SK-N-SH (cell line): ENCODE results near the gene PLCL2. TPM values are rescaled to one million over a fixed set of nuclear protein-coding genes. Genes with fewer than 3 reads are reported as not detected.

Experiments
- CTCF ChIA-PET: fragments of 300-600, 350-600 bp; formaldehyde crosslinking; extraction: SDS; loops from one replicate; lab custom pipeline; 2021; lab: Yijun Ruan, JAX
- POLR2A ChIA-PET: fragments of 350-600 bp; sonication (Branson Sonifier 250); formaldehyde crosslinking; extraction: SDS; loops from one replicate; lab custom pipeline; 2020; ENCODE audit warnings: antibody characterized with exemption, inconsistent platforms; lab: Yijun Ruan, JAX
- DNase-seq: peaks from one replicate; pipeline ENCODE4 v3.0.0; 2012
- H2AFZ ChIP-seq: fragments of 200-600 bp; sonication (generic); 2 replicates; pipeline ENCODE4 v1.8.1; 2016; ENCODE audit warnings: antibody characterized with exemption, mild to moderate bottlenecking, low read depth
- H3F3A ChIP-seq: fragments of 200-600 bp; sonication (generic); replicated peaks from 2 replicates; pipeline ENCODE3; 2016; ENCODE audit warnings: antibody characterized with exemption, mild to moderate bottlenecking; ENCODE audit not compliant: insufficient read depth
- H3K27ac ChIP-seq, 2 experiments: fragments of 200-500 bp in 1 of 2; fragments of 200-600 bp in 1 of 2; sonication (Bioruptor generic) in 1 of 2; sonication (generic), shearing (Covaris generic) in 1 of 2; 2 replicates each; pipeline versions ENCODE4 v1.5.1 to v1.6.1; 2014 to 2016; ENCODE audit warnings: low read depth in 2 of 2, inconsistent platforms in 1 of 2, low read length in 1 of 2, mild to moderate bottlenecking in 1 of 2, mixed read lengths in 1 of 2
- H3K27me3 ChIP-seq: fragments of 200-600 bp; sonication (generic), shearing (Covaris generic); 2 replicates; pipeline ENCODE4 v1.6.1; 2016; ENCODE audit warnings: mixed run types; ENCODE audit not compliant: insufficient read depth
- H3K36me3 ChIP-seq, 2 experiments: fragments of 200-500 bp in 1 of 2; fragments of 200-600 bp in 1 of 2; sonication (Bioruptor generic) in 1 of 2; sonication (generic) in 1 of 2; replicated peaks in 1 of 2; 2 replicates each; pipeline versions ENCODE3 to v1.5.1; 2014 to 2016; ENCODE audit warnings: low read length in 1 of 2, mild to moderate bottlenecking in 1 of 2; ENCODE audit not compliant: insufficient read depth in 2 of 2, control insufficient read depth in 1 of 2
- H3K4me1 ChIP-seq, 2 experiments: fragments of 200-500 bp in 1 of 2; fragments of 200-600 bp in 1 of 2; sonication (Bioruptor generic) in 1 of 2; sonication (generic), shearing (Covaris generic) in 1 of 2; 2 replicates each; pipeline versions ENCODE4 v1.5.1 to v1.6.1; 2014 to 2016; ENCODE audit warnings: low read depth in 1 of 2, low read length in 1 of 2, mixed run types in 1 of 2; ENCODE audit not compliant: insufficient read depth in 2 of 2, control insufficient read depth in 1 of 2
- H3K4me2 ChIP-seq: fragments of 200-600 bp; sonication (generic), shearing (Covaris generic); 2 replicates; pipeline ENCODE4 v1.6.1; 2017; ENCODE audit warnings: mixed run types
- H3K4me3 ChIP-seq, 2 experiments: fragments of 200-500 bp in 1 of 2; fragments of 200-600 bp in 1 of 2; sonication (Bioruptor generic) in 1 of 2; sonication (generic), shearing (Covaris generic) in 1 of 2; 2 replicates each; pipeline versions ENCODE4 v1.5.1 to v1.8.1; 2014 to 2016; ENCODE audit warnings: low read depth in 2 of 2, inconsistent platforms in 1 of 2, low read length in 1 of 2, mild to moderate bottlenecking in 1 of 2, mixed read lengths in 1 of 2, moderate library complexity in 1 of 2
- H3K79me2 ChIP-seq: fragments of 200-600 bp; sonication (generic); 2 replicates; pipeline ENCODE4 v1.8.1; 2017; ENCODE audit warnings: mild to moderate bottlenecking; ENCODE audit not compliant: insufficient read depth
- H3K9ac ChIP-seq: fragments of 200-600 bp; sonication (generic); 2 replicates; pipeline ENCODE4 v1.6.1; 2017; ENCODE audit warnings: mixed run types
- H3K9me2 ChIP-seq: fragments of 200-600 bp; sonication (generic); 2 replicates; pipeline ENCODE4 v1.6.1; 2017; ENCODE audit warnings: mixed run types
- H3K9me3 ChIP-seq: fragments of 200-600 bp; sonication (generic); 2 replicates; pipeline ENCODE4 v1.6.1; 2017; ENCODE audit warnings: mixed run types, mild to moderate bottlenecking, moderate library complexity
- H4K20me1 ChIP-seq: fragments of 200-600 bp; sonication (generic); 2 replicates; pipeline ENCODE4 v1.6.1; 2017; ENCODE audit warnings: mild to moderate bottlenecking, mixed run types; ENCODE audit not compliant: insufficient read depth
- CHD2 ChIP-seq: fragments of 150-350 bp; IDR thresholded peaks from 2 replicates; pipeline ENCODE4 v1.6.1; 2018; ENCODE audit warnings: low read length; ENCODE audit not compliant: partially characterized antibody
- CTCF ChIP-seq: fragments of 200-600 bp; sonication (generic); IDR thresholded peaks from 2 replicates; pipeline ENCODE4 v1.6.1; 2017; ENCODE audit warnings: antibody characterized with exemption, mild to moderate bottlenecking, moderate library complexity
- ELF1 ChIP-seq: IDR thresholded peaks from 2 replicates; pipeline ENCODE4 v1.4.0; 2012
- EP300 ChIP-seq, 2 experiments: IDR thresholded peaks; 2 replicates each; pipeline versions ENCODE4 v1.4.0 to v1.6.1; 2012; ENCODE audit warnings: borderline replicate concordance in 1 of 2, low read depth in 1 of 2, low read length in 1 of 2
- FOXM1 ChIP-seq: IDR thresholded peaks from 2 replicates; pipeline ENCODE4 v1.4.0; 2012; ENCODE audit warnings: low read depth, mild to moderate bottlenecking
- GATA2 ChIP-seq: sonication (generic); formaldehyde crosslinking; IDR thresholded peaks from 2 replicates; pipeline ENCODE4 v1.5.0; 2020; ENCODE audit warnings: mild to moderate bottlenecking, missing genetic modification reagents
- MXI1 ChIP-seq: IDR thresholded peaks from 2 replicates; pipeline ENCODE4 v1.6.1; 2012; ENCODE audit warnings: mild to moderate bottlenecking, low read depth, low read length, improper control_type of control experiment
- NFIC ChIP-seq: IDR thresholded peaks from 2 replicates; pipeline ENCODE4 v1.4.0; 2012; ENCODE audit warnings: borderline replicate concordance
- NRF1 ChIP-seq: IDR thresholded peaks from 2 replicates; pipeline ENCODE4 v1.6.1; 2012; ENCODE audit warnings: low read depth, mild to moderate bottlenecking, low read length
- PBX3 ChIP-seq: IDR thresholded peaks from 2 replicates; pipeline ENCODE4; 2012
- RFX5 ChIP-seq: IDR thresholded peaks from 2 replicates; pipeline ENCODE4 v1.6.1; 2012; ENCODE audit warnings: mild to moderate bottlenecking, improper control_type of control experiment, low read length
- SIN3A ChIP-seq: IDR thresholded peaks from 2 replicates; pipeline ENCODE4 v1.6.1; 2012; ENCODE audit warnings: low read depth, mild to moderate bottlenecking, low read length, moderate library complexity, borderline replicate concordance
- SMC3 ChIP-seq: IDR thresholded peaks from 2 replicates; pipeline ENCODE4 v1.6.1; 2012; ENCODE audit warnings: low read depth, low read length, improper control_type of control experiment
- TCF12 ChIP-seq: IDR thresholded peaks from 2 replicates; pipeline ENCODE4 v1.4.0; 2012
- TEAD4 ChIP-seq: IDR thresholded peaks from 2 replicates; pipeline ENCODE4 v1.4.0; 2012; ENCODE audit warnings: mild to moderate bottlenecking, borderline replicate concordance; ENCODE audit not compliant: insufficient read depth
- USF2 ChIP-seq: fragments of 150-350 bp; IDR thresholded peaks from 2 replicates; pipeline ENCODE4 v1.6.1; 2017; ENCODE audit warnings: antibody characterized with exemption, low read length, low read depth, borderline replicate concordance
- YY1 ChIP-seq: IDR thresholded peaks from 2 replicates; pipeline ENCODE4 v1.4.0; 2012; ENCODE audit warnings: low read depth, mild to moderate bottlenecking
- ZBTB33 ChIP-seq: IDR thresholded peaks from 2 replicates; pipeline ENCODE4 v1.4.0; 2012; ENCODE audit warnings: low read depth, borderline replicate concordance
- WGBS: methylation state at CpG from one replicate; pipeline ENCODE4 v1.1.6; 2017; ENCODE audit warnings: low lambda C conversion rate; 5-methylcytosine and 5-hydroxymethylcytosine counted together
- polyA plus RNA-seq, 3 experiments: library from polyadenylated mRNA; depleted of rRNA; stranded (reverse); fragments of >200 nt; gene quantifications; 2 replicates each; pipeline ENCODE4 v1.2.3, GENCODE V29; 2012
- TF ChIP-seq, protein P1 (sequence below): fragments of 150-350 bp; IDR thresholded peaks from 2 replicates; pipeline ENCODE4 v1.6.1; 2016; ENCODE audit warnings: mild to moderate bottlenecking, low read depth, low read length

Gene PLCL2
- polyA plus RNA-seq, 1 of the 3 experiments (the other 2 are of a cell fraction) = 0.85 TPM

- no peak for TF ChIP-seq NRF1
- TF ChIP-seq, all 33 proteins: peak for 0
These were observed 107.4 kb downstream of the PLCL2 start (continued) for GRCh38 chr3:16992198-16992597.

DNA sequence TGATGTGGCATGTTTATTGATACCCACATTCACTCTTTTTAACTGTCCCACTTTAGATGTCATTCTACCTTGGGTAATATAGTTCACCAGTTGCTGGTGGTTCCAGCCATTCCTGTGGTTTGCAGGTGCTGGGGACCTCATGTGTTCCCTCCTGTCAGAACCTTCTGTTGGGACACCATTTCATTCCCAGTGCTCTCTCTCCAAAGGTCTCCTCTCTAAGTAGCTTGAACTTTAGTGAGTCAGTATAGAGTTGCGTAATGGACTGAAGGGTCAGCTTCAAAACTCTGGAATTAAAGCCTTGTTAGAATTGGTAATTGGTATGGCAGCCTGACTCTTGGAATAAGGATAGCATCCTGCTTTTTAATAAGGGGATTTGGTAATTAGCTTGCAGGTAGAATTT is 108.5 kb downstream of the PLCL2 start:
- TF ChIP-seq TEAD4 (no peak), MXI1 (no peak), NRF1 (no peak), CHD2 (no peak), CTCF (no peak), NFIC (no peak), RFX5 (no peak), PBX3 (no peak), EP300 (IDR thresholded peaks at IDR 0.05; ENCODE audit: borderline replicate concordance in 1 of 2, low read depth in 1 of 2, low read length in 1 of 2) (no peak), FOXM1 (no peak), SIN3A (no peak), GATA2 (CRISPR knock-in tag) (no peak), USF2 (no peak), ZBTB33 (no peak), ELF1 (no peak), TCF12 (no peak), SMC3 (no peak), YY1 (no peak)
- TF ChIP-seq, protein P1, sequence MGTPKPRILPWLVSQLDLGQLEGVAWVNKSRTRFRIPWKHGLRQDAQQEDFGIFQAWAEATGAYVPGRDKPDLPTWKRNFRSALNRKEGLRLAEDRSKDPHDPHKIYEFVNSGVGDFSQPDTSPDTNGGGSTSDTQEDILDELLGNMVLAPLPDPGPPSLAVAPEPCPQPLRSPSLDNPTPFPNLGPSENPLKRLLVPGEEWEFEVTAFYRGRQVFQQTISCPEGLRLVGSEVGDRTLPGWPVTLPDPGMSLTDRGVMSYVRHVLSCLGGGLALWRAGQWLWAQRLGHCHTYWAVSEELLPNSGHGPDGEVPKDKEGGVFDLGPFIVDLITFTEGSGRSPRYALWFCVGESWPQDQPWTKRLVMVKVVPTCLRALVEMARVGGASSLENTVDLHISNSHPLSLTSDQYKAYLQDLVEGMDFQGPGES = no peak
- H3K4me1 ChIP-seq = peaks cover under 1 to 7% of the 10 kb centered on the region in 2 experiments; a peak in 1 of 4 replicates
- no peaks in the 10 kb centered on the region for H3K27me3 ChIP-seq
- no peak overlapping the region for H2AFZ ChIP-seq
- CTCF ChIA-PET = interaction anchor here (0.7 to 3.7 kb wide), 3 partner anchors 8 to 393 kb away, joined by 3 to 15 read pairs (median 3); no protein-coding TSS in a partner anchor
- no peaks in the 10 kb centered on the region for H3K36me3 ChIP-seq
- no peak overlapping the region for H3K4me2 ChIP-seq
- DNase-seq = no peak
- POLR2A ChIA-PET = no interaction called here
- H3K9ac ChIP-seq = no peak overlapping the region
- no peaks in the 10 kb centered on the region for H4K20me1 ChIP-seq
- no peaks in the 10 kb centered on the region for H3K9me3 ChIP-seq
- no peaks in the 10 kb centered on the region for H3F3A ChIP-seq
- H3K79me2 ChIP-seq = no peaks in the 10 kb centered on the region
- H3K9me2 ChIP-seq = no peaks in the 10 kb centered on the region
- WGBS = 85% methylated on average over 1 of the region's 1 CpG
- no peak overlapping the region for H3K4me3 ChIP-seq
- no peak overlapping the region for H3K27ac ChIP-seq
